ENCODE results near the gene FNDC11.
"Not testable (repeated sequence)": the region's sequence is repeated elsewhere in the genome, so short reads cannot be mapped to it uniquely, and the experiment has no call there.

FNDC11 gene

GRCh38 chr20:63587256-63587655 lies 33.3 kb downstream of the FNDC11 start:
- DNase-seq = no peak

GRCh38 chr20:63587776-63588591 lies 34.0 kb downstream of the FNDC11 start:
- DNase-seq = no peak

GRCh38 chr20:63588641-63589041 lies 34.7 kb downstream of the FNDC11 start:
- DNase-seq = no peak

GRCh38 chr20:63589261-63590217 lies 35.6 kb downstream of the FNDC11 start:
- DNase-seq = no peak

- no peak for DNase-seq
These were observed 36.5 kb downstream of the FNDC11 start for GRCh38 chr20:63590218-63591146.

GRCh38 chr20:63591147-63591533 lies 37.2 kb downstream of the FNDC11 start:
- no peak for DNase-seq

- DNase-seq = no peak
These were observed 37.9 kb downstream of the FNDC11 start for GRCh38 chr20:63591786-63592355.

GRCh38 chr20:63592661-63593060 lies 38.7 kb downstream of the FNDC11 start:
- no peak for DNase-seq

- no peak for DNase-seq
These were observed 40.1 kb downstream of the FNDC11 start for GRCh38 chr20:63594043-63594561.

GRCh38 chr20:63595416-63596127 lies 41.6 kb downstream of the FNDC11 start:
- no peak for DNase-seq

GRCh38 chr20:63596423-63596822 lies 42.5 kb downstream of the FNDC11 start:
- no peak for DNase-seq

- no peak for DNase-seq
These were observed 43.9 kb downstream of the FNDC11 start for GRCh38 chr20:63597651-63598478.

GRCh38 chr20:63598479-63599395 lies 44.8 kb downstream of the FNDC11 start:
- no peak for DNase-seq

- DNase-seq = no peak
These were observed 45.6 kb downstream of the FNDC11 start for GRCh38 chr20:63599396-63600050.

GRCh38 chr20:63601679-63602078 lies 47.7 kb downstream of the FNDC11 start:
- not testable (repeated sequence) for DNase-seq

- no peak for DNase-seq
These were observed 48.4 kb downstream of the FNDC11 start for GRCh38 chr20:63602321-63602720.

Data from DMS79 (cell line).